Measurements from ENCODE around the gene FBXW7. TPM values are rescaled to one million over a fixed set of nuclear protein-coding genes. Genes with fewer than 3 reads are reported as not detected.

The FBXW7 gene
- total and polyA plus RNA-seq, 7 donors, result 3.7 to 122 (median 74.9) TPM

DNA sequence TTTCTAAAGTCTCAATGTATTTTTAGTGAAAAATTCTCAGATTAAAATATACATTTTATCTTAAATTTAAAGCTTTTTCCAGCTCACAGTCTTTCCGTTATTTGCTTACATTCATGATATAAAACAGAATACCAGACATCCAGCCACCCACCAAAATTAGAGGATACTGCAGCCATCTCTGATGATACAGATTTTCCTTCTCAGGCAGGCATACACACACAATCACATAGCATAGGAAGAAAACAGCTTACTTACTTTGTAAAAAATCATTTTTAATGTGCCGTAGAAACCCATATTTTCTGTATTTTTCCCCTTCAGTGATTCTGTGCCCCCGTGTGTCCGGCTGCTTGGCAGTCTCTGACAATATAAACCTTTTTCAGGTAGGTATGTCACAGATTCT, 183.7 kb downstream of the FBXW7 start:
- Histone ChIP-seq H3K36me3 (no peaks in the 10 kb centered on the region), H3K4me1 (peaks cover 0 to 29% (median 13%) of the 10 kb centered on the region in 4 donors), H3K27me3 (no peaks in the 10 kb centered on the region), H3K4me3 (peak overlapping the region; percentile 25 to 54 (median 46)), H3K27ac (peak overlapping the region; percentile 73 to 87 (median 78)), H3K9me3 (no peaks in the 10 kb centered on the region)
- no peak for DNase-seq
- intact Hi-C loops (cut with DNase I), result no loop called here
- TF ChIP-seq, protein P1, sequence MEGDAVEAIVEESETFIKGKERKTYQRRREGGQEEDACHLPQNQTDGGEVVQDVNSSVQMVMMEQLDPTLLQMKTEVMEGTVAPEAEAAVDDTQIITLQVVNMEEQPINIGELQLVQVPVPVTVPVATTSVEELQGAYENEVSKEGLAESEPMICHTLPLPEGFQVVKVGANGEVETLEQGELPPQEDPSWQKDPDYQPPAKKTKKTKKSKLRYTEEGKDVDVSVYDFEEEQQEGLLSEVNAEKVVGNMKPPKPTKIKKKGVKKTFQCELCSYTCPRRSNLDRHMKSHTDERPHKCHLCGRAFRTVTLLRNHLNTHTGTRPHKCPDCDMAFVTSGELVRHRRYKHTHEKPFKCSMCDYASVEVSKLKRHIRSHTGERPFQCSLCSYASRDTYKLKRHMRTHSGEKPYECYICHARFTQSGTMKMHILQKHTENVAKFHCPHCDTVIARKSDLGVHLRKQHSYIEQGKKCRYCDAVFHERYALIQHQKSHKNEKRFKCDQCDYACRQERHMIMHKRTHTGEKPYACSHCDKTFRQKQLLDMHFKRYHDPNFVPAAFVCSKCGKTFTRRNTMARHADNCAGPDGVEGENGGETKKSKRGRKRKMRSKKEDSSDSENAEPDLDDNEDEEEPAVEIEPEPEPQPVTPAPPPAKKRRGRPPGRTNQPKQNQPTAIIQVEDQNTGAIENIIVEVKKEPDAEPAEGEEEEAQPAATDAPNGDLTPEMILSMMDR (IDR thresholded peaks at IDR 0.05), result no peak
- TF ChIP-seq POLR2AphosphoS5 (IDR thresholded peaks at IDR 0.05) (no peak), POLR2A (IDR thresholded peaks at IDR 0.05) (no peak), EP300 (IDR thresholded peaks at IDR 0.05) (no peak)
- WGBS, 2 donors, result 60 to 89% methylated on average over 4 of the region's 4 CpGs

DNA sequence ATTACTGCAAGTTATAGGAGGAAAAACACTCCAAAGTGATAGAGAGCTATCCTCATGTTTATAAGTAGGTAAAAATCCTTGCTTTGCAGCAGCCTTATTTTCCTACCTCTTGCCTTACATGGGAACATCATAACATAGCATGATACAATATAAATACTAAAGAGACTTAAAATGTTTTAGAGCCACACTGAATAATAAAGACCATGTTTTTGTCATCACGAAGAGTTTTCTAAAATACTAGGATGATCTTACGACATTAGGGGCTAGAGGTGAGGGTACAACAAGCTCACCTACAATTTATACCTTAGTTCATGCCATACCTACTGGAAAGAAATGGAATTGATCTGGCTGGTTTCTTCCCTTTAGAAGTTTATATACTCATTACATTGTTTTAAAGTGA, 184.8 kb downstream of the FBXW7 start:
- WGBS, 2 donors, result 73 to 91% methylated on average over 2 of the region's 2 CpGs
- Histone ChIP-seq H3K27me3 (no peaks in the 10 kb centered on the region), H3K4me1 (peaks cover 0 to 29% (median 9%) of the 10 kb centered on the region in 4 donors), H3K36me3 (peaks cover 0 to 8% (median 2%) of the 10 kb centered on the region in 4 donors), H3K27ac (peak overlapping the region in 1 of 4 donors; percentile 87), H3K9me3 (no peaks in the 10 kb centered on the region), H3K4me3 (peak overlapping the region in 2 of 4 donors; percentile 48 to 54)
- TF ChIP-seq, protein P1 (IDR thresholded peaks at IDR 0.05), result no peak
- TF ChIP-seq EP300 (IDR thresholded peaks at IDR 0.05) (no peak), POLR2A (IDR thresholded peaks at IDR 0.05) (no peak)
- intact Hi-C loops (cut with DNase I), result no loop called here
- DNase-seq, result no peak

DNA sequence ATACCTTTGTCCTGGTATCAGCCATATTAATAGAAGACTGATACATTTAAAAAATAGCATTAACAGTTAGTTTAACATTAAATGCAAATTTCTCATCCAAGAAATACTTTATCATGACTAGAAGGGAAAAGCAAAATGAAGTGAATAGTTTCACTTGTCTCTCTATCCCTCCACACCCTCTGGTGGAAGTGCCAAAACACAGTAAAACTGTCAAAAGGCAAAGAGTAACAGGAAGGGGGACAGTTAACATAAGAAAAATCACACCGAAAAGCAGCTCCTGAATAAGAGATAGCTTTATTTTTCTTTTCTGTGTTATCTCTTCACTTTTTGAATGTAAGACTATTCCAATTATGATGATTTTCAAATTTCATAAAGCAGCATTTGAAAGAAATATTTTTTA, 187.2 kb downstream of the FBXW7 start:
- Histone ChIP-seq H3K27ac (no peak overlapping the region), H3K36me3 (peaks cover 0 to 8% (median 2%) of the 10 kb centered on the region in 4 donors), H3K9me3 (no peaks in the 10 kb centered on the region), H3K4me1 (peaks cover 0 to 29% (median 9%) of the 10 kb centered on the region in 4 donors), H3K27me3 (no peaks in the 10 kb centered on the region), H3K4me3 (no peak overlapping the region)
- WGBS, 2 donors, result 54 to 76% methylated on average over 1 of the region's 1 CpG
- TF ChIP-seq EP300 (IDR thresholded peaks at IDR 0.05) (no peak), POLR2AphosphoS5 (IDR thresholded peaks at IDR 0.05) (no peak), POLR2A (IDR thresholded peaks at IDR 0.05) (no peak)
- TF ChIP-seq, protein P1 (IDR thresholded peaks at IDR 0.05), result peak in 1 of 4 experiments; percentile 32
- DNase-seq, result no peak
- intact Hi-C loops (cut with DNase I), result no loop called here

DNA sequence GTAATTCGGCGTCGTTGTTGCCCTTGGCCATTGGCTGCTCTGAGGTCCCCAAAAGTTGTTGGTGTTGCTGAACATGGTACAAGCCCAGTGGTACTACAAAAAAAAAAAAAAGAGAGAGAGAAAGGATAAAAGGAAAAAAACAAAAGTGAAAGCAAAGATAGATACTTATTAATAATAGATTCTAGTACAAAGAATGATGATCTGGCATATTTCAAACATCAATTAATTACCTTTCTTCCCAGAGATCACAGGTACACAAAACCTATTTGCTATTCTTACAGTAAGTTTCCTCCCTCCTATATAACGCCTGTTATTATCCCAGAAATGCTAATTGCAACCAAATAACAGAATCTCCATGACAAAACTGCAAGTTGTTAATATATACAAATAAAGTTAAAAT, 188.9 kb downstream of the FBXW7 start:
- Histone ChIP-seq H3K4me3 (no peak overlapping the region), H3K27me3 (no peaks in the 10 kb centered on the region), H3K27ac (no peak overlapping the region), H3K4me1 (peaks cover 0 to 25% (median 7%) of the 10 kb centered on the region in 4 donors), H3K36me3 (peaks cover 0 to 8% (median 2%) of the 10 kb centered on the region in 4 donors), H3K9me3 (no peaks in the 10 kb centered on the region)
- no peak for DNase-seq
- WGBS, 2 donors, result 96 to 98% methylated on average over 4 of the region's 4 CpGs
- intact Hi-C loops (cut with DNase I), result no loop called here
- TF ChIP-seq, protein P1 (IDR thresholded peaks at IDR 0.05), result no peak
- TF ChIP-seq EP300 (IDR thresholded peaks at IDR 0.05) (no peak), POLR2AphosphoS5 (IDR thresholded peaks at IDR 0.05) (no peak), POLR2A (IDR thresholded peaks at IDR 0.05) (no peak)

DNA sequence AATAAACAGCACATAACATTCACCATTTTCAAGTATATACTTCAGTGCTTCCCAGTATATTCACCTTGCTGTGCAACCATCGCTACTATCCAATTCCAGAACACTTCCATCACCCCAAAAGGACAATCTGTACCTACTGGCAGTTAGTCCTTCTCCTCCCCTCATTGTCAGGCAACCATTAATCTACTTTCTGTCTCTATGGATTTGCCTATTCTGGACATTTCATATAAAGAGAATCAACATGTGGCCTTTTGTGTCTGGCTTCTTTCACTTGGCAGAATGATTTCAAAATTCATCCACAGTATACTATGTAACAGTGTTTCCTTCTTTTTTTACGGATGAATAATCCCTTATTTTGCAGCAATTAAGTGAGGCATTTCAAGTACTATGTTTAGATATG, 189.4 kb downstream of the FBXW7 start:
- DNase-seq, result no peak
- Histone ChIP-seq H3K4me1 (peaks cover 0 to 20% (median 6%) of the 10 kb centered on the region in 4 donors), H3K4me3 (no peak overlapping the region), H3K9me3 (no peaks in the 10 kb centered on the region), H3K27me3 (no peaks in the 10 kb centered on the region), H3K27ac (no peak overlapping the region), H3K36me3 (peaks cover 0 to 8% (median 2%) of the 10 kb centered on the region in 4 donors)
- WGBS, 2 donors, result 83 to 89% methylated on average over 2 of the region's 2 CpGs
- TF ChIP-seq POLR2AphosphoS5 (IDR thresholded peaks at IDR 0.05) (no peak), POLR2A (IDR thresholded peaks at IDR 0.05) (no peak)
- intact Hi-C loops (cut with DNase I), result no loop called here

Measured in sigmoid colon (tissue), 7 donors.